GM21390 (cell line): ENCODE data around the gene CLDND1.

ENCODE experiments used
- ATAC-seq: cut with Tn5 transposase; IDR thresholded peaks from one replicate; pipeline ENCODE4 v1.9.1; 2021; ENCODE audit not compliant: unreplicated experiment

CLDND1 gene

GRCh38 chr3:98519351-98519750 is 3.4 kb downstream of the CLDND1 start:
- ATAC-seq, result no peak

GRCh38 chr3:98518816-98519215 is 3.9 kb downstream of the CLDND1 start:
- no peak for ATAC-seq

GRCh38 chr3:98514948-98515347 is 7.8 kb downstream of the CLDND1 start:
- no peak for ATAC-seq

- ATAC-seq, result no peak
These were observed 9.0 kb downstream of the CLDND1 start for GRCh38 chr3:98513736-98514135.

GRCh38 chr3:98513091-98513511 is 9.6 kb downstream of the CLDND1 start:
- ATAC-seq, result no peak

- no peak for ATAC-seq
These were observed 10.1 kb downstream of the CLDND1 start for GRCh38 chr3:98512576-98512975.

- no peak for ATAC-seq
These were observed 14.1 kb downstream of the CLDND1 start for GRCh38 chr3:98508582-98508981.

- ATAC-seq, result no peak
These were observed 18.2 kb downstream of the CLDND1 start for GRCh38 chr3:98504539-98504938.

GRCh38 chr3:98501863-98502576 is 20.7 kb downstream of the CLDND1 start:
- ATAC-seq, result no peak

GRCh38 chr3:98501270-98501669 is 21.4 kb downstream of the CLDND1 start:
- ATAC-seq, result no peak

- ATAC-seq, result no peak
These were observed 22.7 kb downstream of the CLDND1 start for GRCh38 chr3:98500019-98500418.

GRCh38 chr3:98497381-98497780 is 25.3 kb downstream of the CLDND1 start, which contains the start of gene OR5K2:
Gene OR5K2 (plus strand): TSS chr3:98497681. CDS start chr3:98497681, 0 bp downstream.
- no peak for ATAC-seq

- no peak for ATAC-seq
These were observed 39.1 kb downstream of the CLDND1 start for GRCh38 chr3:98483626-98484025.

- no peak for ATAC-seq
These were observed 39.8 kb downstream of the CLDND1 start for GRCh38 chr3:98482717-98483482.
